Measurements from ENCODE around the gene ACE.

GRCh38 chr17:63516910-63517824 is 40.3 kb downstream of the ACE start:
- TF ChIP-seq, protein P1, sequence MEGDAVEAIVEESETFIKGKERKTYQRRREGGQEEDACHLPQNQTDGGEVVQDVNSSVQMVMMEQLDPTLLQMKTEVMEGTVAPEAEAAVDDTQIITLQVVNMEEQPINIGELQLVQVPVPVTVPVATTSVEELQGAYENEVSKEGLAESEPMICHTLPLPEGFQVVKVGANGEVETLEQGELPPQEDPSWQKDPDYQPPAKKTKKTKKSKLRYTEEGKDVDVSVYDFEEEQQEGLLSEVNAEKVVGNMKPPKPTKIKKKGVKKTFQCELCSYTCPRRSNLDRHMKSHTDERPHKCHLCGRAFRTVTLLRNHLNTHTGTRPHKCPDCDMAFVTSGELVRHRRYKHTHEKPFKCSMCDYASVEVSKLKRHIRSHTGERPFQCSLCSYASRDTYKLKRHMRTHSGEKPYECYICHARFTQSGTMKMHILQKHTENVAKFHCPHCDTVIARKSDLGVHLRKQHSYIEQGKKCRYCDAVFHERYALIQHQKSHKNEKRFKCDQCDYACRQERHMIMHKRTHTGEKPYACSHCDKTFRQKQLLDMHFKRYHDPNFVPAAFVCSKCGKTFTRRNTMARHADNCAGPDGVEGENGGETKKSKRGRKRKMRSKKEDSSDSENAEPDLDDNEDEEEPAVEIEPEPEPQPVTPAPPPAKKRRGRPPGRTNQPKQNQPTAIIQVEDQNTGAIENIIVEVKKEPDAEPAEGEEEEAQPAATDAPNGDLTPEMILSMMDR (IDR thresholded peaks at IDR 0.05): no peak
- TF ChIP-seq POLR2AphosphoS5 (IDR thresholded peaks at IDR 0.05): no peak
